Karpas-422 (cell line): ENCODE results near the gene AQR. TPM values are rescaled to one million over a fixed set of nuclear protein-coding genes. Genes with fewer than 3 reads are reported as not detected.

ENCODE experiments used
- DNase-seq: peaks from one replicate; pipeline ENCODE4 v3.0.0-alpha.2; 2015
- H2AFZ ChIP-seq: fragments of 200-600 bp; sonication (generic); 2 replicates; pipeline ENCODE4 v1.6.1; 2014; ENCODE audit warnings: antibody characterized with exemption, low read length, mixed read lengths
- H3K27ac ChIP-seq: fragments of 200-600 bp; sonication (generic); 2 replicates; pipeline ENCODE4 v1.5.1; 2014; ENCODE audit warnings: mild to moderate bottlenecking, low read length, moderate library complexity
- H3K27me3 ChIP-seq: fragments of 200-600 bp; sonication (generic); 2 replicates; pipeline ENCODE4 v1.6.1; 2014; ENCODE audit warnings: low read length, mixed read lengths
- H3K36me3 ChIP-seq: fragments of 200-600 bp; sonication (generic); 2 replicates; pipeline ENCODE4 v1.6.1; 2014; ENCODE audit warnings: low read length, mixed read lengths; ENCODE audit not compliant: insufficient read depth
- H3K4me1 ChIP-seq: fragments of 200-600 bp; sonication (generic); 2 replicates; pipeline ENCODE4 v1.6.1; 2014; ENCODE audit warnings: mild to moderate bottlenecking, low read length, mixed read lengths
- H3K4me2 ChIP-seq: fragments of 200-600 bp; sonication (generic); 2 replicates; pipeline ENCODE4 v1.6.1; 2014; ENCODE audit warnings: low read length, low read depth, mild to moderate bottlenecking; ENCODE audit not compliant: poor library complexity, severe bottlenecking
- H3K4me3 ChIP-seq: fragments of 200-600 bp; sonication (generic); 2 replicates; pipeline ENCODE4 v1.5.1; 2014; ENCODE audit warnings: mild to moderate bottlenecking, antibody characterized with exemption, low read length, mixed read lengths
- H3K79me2 ChIP-seq: fragments of 200-600 bp; sonication (generic); 2 replicates; pipeline ENCODE4 v1.6.1; 2014; ENCODE audit warnings: mild to moderate bottlenecking, low read length, mixed read lengths
- H3K9ac ChIP-seq: fragments of 200-600 bp; sonication (generic); 2 replicates; pipeline ENCODE4 v1.6.0; 2014; ENCODE audit warnings: low read length
- H3K9me2 ChIP-seq: fragments of 200-600 bp; sonication (generic), shearing (Covaris generic); replicated peaks from 2 replicates; pipeline ENCODE4 v1.6.0; 2014; ENCODE audit warnings: mild to moderate bottlenecking, low read length, moderate library complexity; ENCODE audit not compliant: insufficient read depth
- H3K9me3 ChIP-seq: fragments of 300-700, 200-600 bp; sonication (generic); 2 replicates; pipeline ENCODE4 v1.6.1; 2014; ENCODE audit warnings: low read length, mixed read lengths
- H4K20me1 ChIP-seq: fragments of 200-600 bp; sonication (generic); 2 replicates; pipeline ENCODE4 v1.6.1; 2014; ENCODE audit warnings: mild to moderate bottlenecking, antibody characterized with exemption, low read length, low read depth; ENCODE audit not compliant: insufficient read depth
- total RNA-seq: library from RNA; depleted of rRNA; stranded (reverse); fragments of >200 nt; shearing (Covaris generic); gene quantifications from 2 replicates; pipeline ENCODE4 v1.2.3, GENCODE V29; 2014; ENCODE audit warnings: low replicate concordance; rRNA removed

AQR gene
- total RNA-seq, result 27.1 and 51.4 TPM in 2 replicates

- Histone ChIP-seq H3K4me1 (peaks cover 30% of the 10 kb centered on the region), H3K9ac (peak within 1 kb of the TSS; percentile 85), H3K4me2 (peak within 1 kb of the TSS; percentile 82), H3K36me3 (no peaks in the 10 kb centered on the region; the same call in 1 of the 2 replicates), H4K20me1 (peaks cover under 1% of the 10 kb centered on the region; the same call in 1 of the 2 replicates), H3K4me3 (peak within 1 kb of the TSS; percentile 80), H2AFZ (peak within 1 kb of the TSS; percentile 87), H3K9me3 (no peaks in the 10 kb centered on the region), H3K9me2 (no peaks in the 10 kb centered on the region), H3K79me2 (peaks cover 50% of the 10 kb centered on the region), H3K27me3 (no peaks in the 10 kb centered on the region), H3K27ac (no peak within 1 kb of the TSS)
- peak; percentile 99 for DNase-seq
Observed at GRCh38 chr15:34969340-34970097, at the start of gene AQR. Gene AQR, minus strand, starts transcription at chr15:34969742. Its CDS starts 129 bp downstream, at chr15:34969613.

GRCh38 chr15:35014241-35014640, 44.7 kb upstream of the AQR start:
- no peaks in the 10 kb centered on the region for H3K27me3 ChIP-seq
- H3K9me2 ChIP-seq, result no peaks in the 10 kb centered on the region
- H3K9ac ChIP-seq, result no peak overlapping the region
- no peaks in the 10 kb centered on the region for H4K20me1 ChIP-seq
- no peak overlapping the region for H2AFZ ChIP-seq
- no peaks in the 10 kb centered on the region for H3K36me3 ChIP-seq
- DNase-seq, result no peak
- H3K27ac ChIP-seq, result no peak overlapping the region
- no peak overlapping the region for H3K4me2 ChIP-seq
- H3K79me2 ChIP-seq, result no peaks in the 10 kb centered on the region
- H3K9me3 ChIP-seq, result no peaks in the 10 kb centered on the region
- H3K4me3 ChIP-seq, result no peak overlapping the region
- no peaks in the 10 kb centered on the region for H3K4me1 ChIP-seq

GRCh38 chr15:35013370-35013769, 43.8 kb upstream of the AQR start:
- Histone ChIP-seq H3K4me3 (no peak overlapping the region), H3K27me3 (no peaks in the 10 kb centered on the region), H3K4me2 (no peak overlapping the region), H3K9ac (no peak overlapping the region), H2AFZ (no peak overlapping the region), H3K4me1 (no peaks in the 10 kb centered on the region), H3K9me2 (no peaks in the 10 kb centered on the region), H3K79me2 (no peaks in the 10 kb centered on the region), H3K27ac (no peak overlapping the region), H3K36me3 (no peaks in the 10 kb centered on the region), H3K9me3 (no peaks in the 10 kb centered on the region), H4K20me1 (no peaks in the 10 kb centered on the region)
- no peak for DNase-seq

GRCh38 chr15:35007397-35007796, 37.9 kb upstream of the AQR start:
- no peaks in the 10 kb centered on the region for H3K79me2 ChIP-seq
- H2AFZ ChIP-seq, result no peak overlapping the region
- DNase-seq, result peak; percentile 48
- H3K27ac ChIP-seq, result no peak overlapping the region
- no peaks in the 10 kb centered on the region for H3K27me3 ChIP-seq
- no peak overlapping the region for H3K4me2 ChIP-seq
- peaks cover 9% of the 10 kb centered on the region for H3K4me1 ChIP-seq
- no peak overlapping the region for H3K9ac ChIP-seq
- H3K36me3 ChIP-seq, result no peaks in the 10 kb centered on the region
- H3K4me3 ChIP-seq, result no peak overlapping the region
- H3K9me3 ChIP-seq, result no peaks in the 10 kb centered on the region
- H4K20me1 ChIP-seq, result no peaks in the 10 kb centered on the region
- H3K9me2 ChIP-seq, result no peaks in the 10 kb centered on the region

- no peak overlapping the region for H3K27ac ChIP-seq
- no peak overlapping the region for H2AFZ ChIP-seq
- no peaks in the 10 kb centered on the region for H4K20me1 ChIP-seq
- no peaks in the 10 kb centered on the region for H3K9me2 ChIP-seq
- no peaks in the 10 kb centered on the region for H3K36me3 ChIP-seq
- no peak overlapping the region for H3K4me2 ChIP-seq
- H3K27me3 ChIP-seq, result no peaks in the 10 kb centered on the region
- no peaks in the 10 kb centered on the region for H3K9me3 ChIP-seq
- H3K9ac ChIP-seq, result no peak overlapping the region
- no peaks in the 10 kb centered on the region for H3K79me2 ChIP-seq
- H3K4me1 ChIP-seq, result peaks cover 9% of the 10 kb centered on the region
- H3K4me3 ChIP-seq, result no peak overlapping the region
- no peak for DNase-seq
Observed at GRCh38 chr15:35005933-35006332, 36.4 kb upstream of the AQR start.

- Histone ChIP-seq H3K4me2 (no peak overlapping the region), H3K36me3 (no peaks in the 10 kb centered on the region), H3K79me2 (no peaks in the 10 kb centered on the region), H4K20me1 (no peaks in the 10 kb centered on the region), H3K9me2 (no peaks in the 10 kb centered on the region), H3K9ac (no peak overlapping the region), H3K27me3 (no peaks in the 10 kb centered on the region), H3K9me3 (no peaks in the 10 kb centered on the region), H3K4me1 (peaks cover 9% of the 10 kb centered on the region), H3K27ac (no peak overlapping the region), H3K4me3 (no peak overlapping the region), H2AFZ (no peak overlapping the region)
- no peak for DNase-seq
Observed at GRCh38 chr15:35003928-35004327, 34.4 kb upstream of the AQR start.

- Histone ChIP-seq H3K79me2 (no peaks in the 10 kb centered on the region), H3K9ac (no peak overlapping the region), H4K20me1 (no peaks in the 10 kb centered on the region), H3K9me2 (no peaks in the 10 kb centered on the region), H3K4me3 (no peak overlapping the region), H3K27ac (no peak overlapping the region), H3K4me2 (no peak overlapping the region), H3K27me3 (no peaks in the 10 kb centered on the region), H2AFZ (no peak overlapping the region), H3K36me3 (no peaks in the 10 kb centered on the region), H3K9me3 (no peaks in the 10 kb centered on the region), H3K4me1 (no peaks in the 10 kb centered on the region)
- no peak for DNase-seq
Observed at GRCh38 chr15:35000511-35000910, 31.0 kb upstream of the AQR start.

GRCh38 chr15:34999906-35000305, 30.4 kb upstream of the AQR start:
- H3K79me2 ChIP-seq, result no peaks in the 10 kb centered on the region
- H4K20me1 ChIP-seq, result no peaks in the 10 kb centered on the region
- no peaks in the 10 kb centered on the region for H3K36me3 ChIP-seq
- no peaks in the 10 kb centered on the region for H3K27me3 ChIP-seq
- no peak overlapping the region for H3K9ac ChIP-seq
- no peak for DNase-seq
- H2AFZ ChIP-seq, result no peak overlapping the region
- H3K4me2 ChIP-seq, result no peak overlapping the region
- no peaks in the 10 kb centered on the region for H3K9me3 ChIP-seq
- no peaks in the 10 kb centered on the region for H3K9me2 ChIP-seq
- H3K27ac ChIP-seq, result no peak overlapping the region
- no peak overlapping the region for H3K4me3 ChIP-seq
- H3K4me1 ChIP-seq, result no peaks in the 10 kb centered on the region
